Measurements from ENCODE around the gene WAS.

Gene WAS

GRCh38 chrX:48703642-48704481, 20.3 kb downstream of the WAS start:
- TF ChIP-seq CTCF (conservative IDR thresholded peaks at IDR 0.05; ENCODE audit: low read depth, low read length), result no peak
- no peak for DNase-seq (ENCODE audit: low read depth)

GRCh38 chrX:48705871-48706270, 22.3 kb downstream of the WAS start:
- no peak for TF ChIP-seq CTCF (conservative IDR thresholded peaks at IDR 0.05; ENCODE audit: low read depth, low read length)
- H3K4me3 ChIP-seq (ENCODE audit: low read length), result no peak overlapping the region
- no peak for DNase-seq (ENCODE audit: low read depth)

More at GRCh38 chrX:48703642-48704481, 20.3 kb downstream of the WAS start:
- H3K4me3 ChIP-seq (ENCODE audit: low read length), result no peak overlapping the region

GRCh38 chrX:48709522-48710112, 26.0 kb downstream of the WAS start:
- DNase-seq (ENCODE audit: low read depth), result no peak
- TF ChIP-seq CTCF (conservative IDR thresholded peaks at IDR 0.05; ENCODE audit: low read depth, low read length), result no peak

GRCh38 chrX:48711162-48711928, 27.7 kb downstream of the WAS start:
- no peak for DNase-seq (ENCODE audit: low read depth)
- no peak overlapping the region for H3K4me3 ChIP-seq (ENCODE audit: low read length)
- no peak for TF ChIP-seq CTCF (conservative IDR thresholded peaks at IDR 0.05; ENCODE audit: low read depth, low read length)

More at GRCh38 chrX:48709522-48710112, 26.0 kb downstream of the WAS start:
- no peak overlapping the region for H3K4me3 ChIP-seq (ENCODE audit: low read length)

- no peak overlapping the region for H3K4me3 ChIP-seq (ENCODE audit: low read length)
- TF ChIP-seq CTCF (conservative IDR thresholded peaks at IDR 0.05; ENCODE audit: low read depth, low read length), result no peak
- no peak for DNase-seq (ENCODE audit: low read depth)
Measured at GRCh38 chrX:48711929-48712505, 28.4 kb downstream of the WAS start.

- TF ChIP-seq CTCF (conservative IDR thresholded peaks at IDR 0.05; ENCODE audit: low read depth, low read length), result no peak
- no peak overlapping the region for H3K4me3 ChIP-seq (ENCODE audit: low read length)
- no peak for DNase-seq (ENCODE audit: low read depth)
Measured at GRCh38 chrX:48713847-48714246, 30.2 kb downstream of the WAS start.

Data from retinal pigment epithelial cell (primary cell).